Bronchial epithelial cell (primary cell): ENCODE results near the gene DLGAP1. TPM values are rescaled to one million over a fixed set of nuclear protein-coding genes. Genes with fewer than 3 reads are reported as not detected.

Experiments used
- DNase-seq: peaks from one replicate; pipeline ENCODE4 v3.0.0-alpha.2; 2010; ENCODE audit warnings: low read depth
- FAIRE-seq: peaks from 2 replicates; lab custom pipeline; 2011; peaks lifted over from hg19 to GRCh38; lab: Jason Lieb, UNC
- H3K27me3 ChIP-seq: 2 replicates; pipeline ENCODE4 v1.5.1; 2011; ENCODE audit warnings: low read length; ENCODE audit not compliant: control insufficient read depth, insufficient read depth
- H3K36me3 ChIP-seq: 2 replicates; pipeline ENCODE4 v1.5.1; 2011; ENCODE audit warnings: low read length; ENCODE audit not compliant: control insufficient read depth, insufficient read depth
- H3K4me3 ChIP-seq: 2 replicates; pipeline ENCODE4 v1.5.1; 2011; ENCODE audit warnings: mild to moderate bottlenecking, low read depth, low read length, control low read depth
- CTCF ChIP-seq: IDR thresholded peaks from 2 replicates; pipeline ENCODE4 v1.5.1; 2011; ENCODE audit warnings: mild to moderate bottlenecking, moderate library complexity, low read length, control low read depth, inconsistent platforms; ENCODE audit not compliant: insufficient read depth, severe bottlenecking
- total RNA-seq: library from RNA; depleted of rRNA; stranded (reverse); fragments of >200 nt; gene quantifications from 2 replicates; pipeline ENCODE4 v1.2.1, GENCODE V29; 2014

The DLGAP1 gene
- total RNA-seq, 1 donor from 2014 or later: not detected

DNA sequence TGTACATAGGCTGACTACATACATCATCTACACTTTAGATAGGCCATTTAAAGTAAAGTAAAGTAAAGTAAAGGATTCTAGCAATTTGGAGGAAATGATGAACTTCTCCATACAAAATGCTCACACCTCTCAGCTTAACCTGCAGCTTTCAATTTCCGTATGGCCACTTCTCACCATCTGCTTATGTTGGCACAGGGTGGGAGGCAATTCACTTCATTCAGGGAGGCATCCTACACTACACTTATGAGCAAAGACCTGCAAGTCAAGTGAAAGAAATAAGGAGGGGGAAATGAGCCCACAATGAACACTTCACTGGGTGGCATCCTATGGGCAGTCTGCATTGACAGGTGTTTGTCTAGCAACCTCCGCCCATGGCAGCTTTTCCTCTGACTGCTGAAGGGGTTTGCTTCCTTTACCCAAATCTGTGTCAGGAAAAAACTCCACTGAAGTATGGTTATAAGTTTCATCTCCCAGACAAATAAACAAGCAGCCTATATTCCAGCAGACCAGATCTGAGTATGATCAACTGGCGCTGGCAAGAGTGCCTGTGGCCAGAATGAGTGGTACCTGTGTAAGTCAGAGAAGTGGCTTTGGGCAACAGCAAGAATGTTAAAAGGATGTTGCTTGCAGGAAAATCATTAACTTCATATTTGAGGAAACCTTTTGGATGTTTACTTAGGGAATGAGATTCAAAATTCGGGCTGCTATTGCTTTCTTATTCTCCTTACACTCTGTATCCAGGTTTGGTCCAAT, 556.1 kb downstream of the DLGAP1 start:
- H3K36me3 ChIP-seq: no peaks in the 10 kb centered on the region
- no peaks in the 10 kb centered on the region for H3K27me3 ChIP-seq
- FAIRE-seq (no peak), DNase-seq (no peak)
- no peak overlapping the region for H3K4me3 ChIP-seq
- no peak for TF ChIP-seq CTCF

- TF ChIP-seq CTCF: no peak
- DNase-seq (no peak), FAIRE-seq (no peak)
- Histone ChIP-seq H3K4me3 (no peak overlapping the region), H3K27me3 (no peaks in the 10 kb centered on the region), H3K36me3 (no peaks in the 10 kb centered on the region)
Observed at GRCh38 chr18:3892152-3892551, 563.0 kb downstream of the DLGAP1 start.

- Histone ChIP-seq H3K36me3 (no peaks in the 10 kb centered on the region), H3K27me3 (no peaks in the 10 kb centered on the region), H3K4me3 (no peak overlapping the region)
- FAIRE-seq (no peak), DNase-seq (no peak)
- TF ChIP-seq CTCF: no peak
Observed at GRCh38 chr18:3891245-3891644, 563.9 kb downstream of the DLGAP1 start.

DNA sequence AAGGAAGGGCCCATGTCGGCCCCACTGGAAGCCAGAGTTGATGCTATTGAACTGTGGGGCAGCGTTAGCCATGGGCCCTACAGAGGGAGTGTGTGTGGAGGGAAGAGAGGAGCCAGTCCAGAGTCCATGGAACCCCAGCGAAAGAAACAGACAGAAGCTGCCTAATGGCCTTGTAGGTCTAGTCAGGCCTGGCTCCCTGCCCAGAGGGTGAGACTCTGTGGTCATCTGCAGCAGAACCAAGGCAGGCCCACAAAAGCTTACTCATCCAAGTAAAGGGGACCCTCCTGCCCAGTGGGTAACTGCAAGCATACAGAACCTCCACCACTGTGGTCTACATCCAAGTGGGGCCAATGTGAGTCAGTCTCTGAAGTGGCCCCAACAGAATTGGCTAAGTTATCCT, 565.3 kb downstream of the DLGAP1 start:
- peak; percentile 68 for DNase-seq

GRCh38 chr18:3889121-3889520, 566.0 kb downstream of the DLGAP1 start:
- Histone ChIP-seq H3K4me3 (no peak overlapping the region), H3K36me3 (no peaks in the 10 kb centered on the region), H3K27me3 (no peaks in the 10 kb centered on the region)
- FAIRE-seq (no peak), DNase-seq (peak; percentile 89)
- TF ChIP-seq CTCF: no peak

More for the DNA sequence above, 565.3 kb downstream of the DLGAP1 start:
- FAIRE-seq: no peak
- no peaks in the 10 kb centered on the region for H3K27me3 ChIP-seq
- H3K4me3 ChIP-seq: no peak overlapping the region
- no peaks in the 10 kb centered on the region for H3K36me3 ChIP-seq
- no peak for TF ChIP-seq CTCF
